COLO829 (cell line): ENCODE measurements around the gene MRPS11.
"Not testable (repeated sequence)": the region's sequence is repeated elsewhere in the genome, so short reads cannot be mapped to it uniquely, and the experiment has no call there.

ENCODE experiments used
- DNase-seq: peaks from one replicate; pipeline ENCODE4 v3.0.0; 2012; ENCODE audit warnings: low spot score

The MRPS11 gene

GRCh38 chr15:88467073-88467934, at the start of gene MRPS11, which contains the start of gene MRPL46:
Gene MRPS11, plus strand, starts transcription at chr15:88467708. Its CDS starts 10 bp downstream, at chr15:88467718.
Gene MRPL46, minus strand, starts transcription at chr15:88467388. Its CDS starts 11 bp downstream, at chr15:88467377.
- DNase-seq = peak; percentile 90

DNA sequence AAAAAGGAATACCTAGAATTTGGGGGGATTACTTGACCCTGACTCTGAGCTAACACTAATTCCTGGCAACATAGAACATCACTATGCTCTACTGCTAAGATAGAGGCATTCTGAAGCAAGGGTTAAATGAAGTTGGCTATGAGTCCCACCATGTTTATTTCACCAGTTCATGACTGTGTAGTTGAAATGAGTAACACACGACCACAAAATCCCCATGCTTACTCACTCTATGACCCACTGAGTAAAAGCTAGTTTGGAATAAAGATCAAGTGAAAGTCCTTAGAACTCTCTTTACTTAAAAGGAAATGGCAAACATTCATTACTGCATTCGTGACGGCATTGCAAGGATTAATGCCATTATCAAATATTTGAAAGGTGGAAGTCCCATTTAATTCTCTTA, 47.7 kb upstream of the MRPS11 start:
- no peak for DNase-seq

- DNase-seq = no peak
These were observed 44.2 kb upstream of the MRPS11 start for GRCh38 chr15:88423331-88423730.

GRCh38 chr15:88426304-88426703, 41.2 kb upstream of the MRPS11 start:
- DNase-seq = no peak

- no peak for DNase-seq
These were observed 39.5 kb upstream of the MRPS11 start for GRCh38 chr15:88428053-88428452.

DNA sequence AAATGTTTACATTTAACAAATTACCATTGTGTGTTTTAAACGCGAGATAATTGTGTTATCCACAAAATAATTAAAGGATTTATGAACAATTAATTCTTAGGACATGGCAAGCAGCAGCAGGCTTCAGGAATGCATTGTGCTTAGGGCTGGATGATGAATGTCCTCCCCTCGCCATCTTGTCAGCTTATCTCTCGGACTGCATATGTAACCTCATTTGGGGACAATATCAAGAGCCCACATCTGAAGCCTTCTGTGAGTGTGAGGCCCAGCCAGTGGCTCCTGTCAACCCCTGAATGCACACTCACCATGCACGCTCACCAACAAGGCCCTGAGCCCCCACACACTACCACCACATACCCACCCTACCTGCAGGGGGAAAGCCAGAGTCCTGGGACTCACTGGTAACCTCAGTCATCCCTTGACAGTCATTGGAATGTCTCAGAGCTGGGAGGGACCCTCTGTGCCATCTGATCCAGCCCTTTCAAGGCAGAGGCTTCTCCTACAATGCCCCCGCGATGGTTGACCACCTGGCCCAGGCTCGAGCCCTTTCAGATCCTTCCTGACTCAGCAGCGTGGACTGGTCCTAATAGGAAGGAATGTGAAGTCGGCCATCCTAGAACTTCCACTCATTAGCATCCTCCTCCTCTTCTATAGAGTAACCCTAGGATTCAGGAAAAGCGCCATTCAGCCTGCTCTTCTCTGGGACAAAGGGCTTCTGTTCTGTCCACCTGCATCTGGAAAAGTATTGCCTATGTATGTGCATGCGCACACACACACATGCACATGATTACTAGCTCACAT, 38.5 kb upstream of the MRPS11 start:
- no peak for DNase-seq

- DNase-seq = no peak
These were observed 37.5 kb upstream of the MRPS11 start for GRCh38 chr15:88430051-88430450.

DNA sequence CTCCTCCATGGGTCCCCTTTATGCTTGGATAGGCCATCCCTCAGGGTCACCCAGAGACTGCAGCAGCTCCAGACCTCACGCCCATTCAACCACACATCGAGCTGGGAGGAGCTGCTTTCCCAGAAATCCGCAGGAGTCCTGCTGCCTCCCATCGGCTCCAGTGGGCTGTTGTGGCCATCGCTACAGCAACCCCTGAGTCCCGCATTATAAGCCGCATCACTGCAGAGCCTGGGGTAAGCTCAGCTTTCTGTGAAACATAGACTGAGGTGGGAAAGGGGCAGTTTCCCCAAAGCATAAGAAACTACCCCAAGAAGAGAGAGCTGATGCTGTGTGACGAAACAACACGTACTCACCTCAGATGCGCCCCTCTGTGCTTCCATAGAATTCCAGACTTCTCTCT, 36.1 kb upstream of the MRPS11 start:
- DNase-seq = no peak

DNA sequence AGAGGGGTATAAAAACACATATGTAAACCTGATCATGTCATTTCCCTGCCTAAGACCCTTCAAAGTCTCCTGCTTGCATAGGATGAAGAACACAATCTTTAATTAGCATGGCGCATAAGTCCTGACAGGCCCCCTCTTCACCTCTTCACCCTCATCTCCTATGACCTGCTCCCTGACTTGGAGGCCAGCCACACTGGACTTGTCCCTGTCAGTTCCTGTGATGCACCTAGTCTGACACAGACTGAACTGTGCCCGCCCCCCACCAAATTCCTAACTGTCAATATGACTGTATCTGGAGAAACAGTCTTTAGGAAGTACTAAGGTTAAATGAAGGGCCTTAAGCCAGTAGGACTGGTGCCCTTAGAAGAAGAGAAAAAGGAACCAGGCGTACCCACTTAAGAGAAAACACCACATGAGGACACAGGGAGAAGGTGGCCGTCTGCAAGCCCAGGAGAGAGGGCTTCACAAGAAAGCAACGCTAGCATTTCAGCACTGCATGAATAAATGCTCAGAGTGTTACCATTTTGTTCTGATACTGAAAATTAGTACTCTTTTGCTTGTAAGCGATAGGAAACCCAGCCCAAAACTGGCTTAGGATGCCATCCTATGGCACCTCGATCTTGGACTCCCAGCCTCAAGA, 34.3 kb upstream of the MRPS11 start:
- DNase-seq = no peak

- DNase-seq = not testable (repeated sequence)
These were observed 33.4 kb upstream of the MRPS11 start for GRCh38 chr15:88434106-88434505.

- DNase-seq = no peak
These were observed 29.3 kb upstream of the MRPS11 start for GRCh38 chr15:88438181-88438580.

DNA sequence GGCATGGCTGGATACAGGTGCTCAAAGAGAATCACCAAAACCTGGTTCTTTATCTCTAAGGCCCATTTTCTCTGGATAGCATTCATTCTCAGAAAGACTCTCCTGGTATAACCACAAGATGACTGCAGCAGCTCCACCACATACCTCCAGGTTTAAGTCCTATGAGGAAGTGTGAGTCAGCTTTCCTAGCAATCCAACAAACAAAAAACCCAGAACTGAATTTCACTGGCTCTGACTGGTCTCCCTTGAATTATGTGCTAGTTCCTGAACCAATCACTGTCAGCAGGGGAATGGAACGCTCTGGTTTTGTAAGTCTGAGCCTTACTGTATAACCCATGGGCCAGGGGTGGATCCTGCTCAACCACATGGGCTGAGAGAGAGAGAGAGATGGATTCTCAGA, 27.5 kb upstream of the MRPS11 start:
- DNase-seq = no peak

GRCh38 chr15:88441076-88441730, 26.3 kb upstream of the MRPS11 start:
- no peak for DNase-seq

- DNase-seq = no peak
These were observed 20.3 kb upstream of the MRPS11 start for GRCh38 chr15:88447206-88447605.

DNA sequence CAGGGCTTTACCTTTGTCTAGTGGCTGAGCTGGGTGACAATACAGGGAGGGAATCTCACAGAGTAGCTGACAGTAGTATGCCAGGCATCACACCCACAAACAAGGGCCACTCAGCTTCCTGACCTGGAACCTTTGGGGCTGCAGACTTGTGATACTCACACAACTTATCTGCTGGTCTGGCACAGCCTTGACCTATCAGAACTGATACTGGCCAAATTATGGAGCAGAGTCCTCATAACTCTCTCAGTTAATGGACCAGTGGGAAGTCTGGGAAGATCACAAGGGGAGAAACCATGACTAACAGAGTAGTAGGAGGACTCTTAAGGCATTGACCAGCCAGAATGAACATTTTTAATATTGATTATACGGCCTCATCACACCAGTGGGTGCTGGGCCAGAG, 19.8 kb upstream of the MRPS11 start:
- no peak for DNase-seq

- DNase-seq = no peak
These were observed 18.5 kb upstream of the MRPS11 start for GRCh38 chr15:88448991-88449461.

DNA sequence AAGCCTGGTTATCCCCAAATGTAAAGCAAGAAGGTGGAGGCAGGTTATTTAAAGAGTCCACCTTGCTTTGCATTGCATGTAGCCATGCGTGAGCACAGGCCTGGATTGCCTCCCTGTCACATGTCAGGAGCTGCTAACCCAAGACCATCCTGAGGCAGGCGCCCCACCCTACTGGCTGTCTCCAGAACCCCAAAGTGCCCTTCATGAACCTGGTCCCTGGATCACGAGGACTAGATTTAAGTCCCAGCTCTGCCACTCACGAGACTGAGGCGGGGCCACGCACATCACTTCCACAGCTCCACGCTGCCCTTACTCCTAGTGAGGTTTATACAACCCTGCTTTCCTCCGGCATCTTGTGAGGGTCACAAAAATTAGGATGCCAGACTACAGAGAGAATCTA, 17.9 kb upstream of the MRPS11 start:
- DNase-seq = no peak

- peak; percentile 88 for DNase-seq
These were observed 17.2 kb upstream of the MRPS11 start for GRCh38 chr15:88450125-88450798.

- DNase-seq = no peak
These were observed 13.9 kb upstream of the MRPS11 start for GRCh38 chr15:88453651-88454050.

- DNase-seq = no peak
These were observed 13.3 kb upstream of the MRPS11 start for GRCh38 chr15:88454236-88454635.
